Nucleus accumbens (tissue), 56 donors: Measurements from ENCODE around the gene NPAS2.
A peak's percentile ranks its signal among the peaks of the same experiment; 100 is the strongest.

ENCODE experiments used
- DNase-seq, 56 donors: peaks; one replicate each; lab custom pipeline; 2025; lab: John Stamatoyannopoulos, UW

Gene NPAS2

GRCh38 chr2:100902817-100903405 is 83.0 kb downstream of the NPAS2 start:
- DNase-seq: no peak

GRCh38 chr2:100903534-100904258 is 83.8 kb downstream of the NPAS2 start:
- no peak for DNase-seq

GRCh38 chr2:100905132-100905805 is 85.3 kb downstream of the NPAS2 start:
- DNase-seq: no peak

GRCh38 chr2:100906131-100906530 is 86.2 kb downstream of the NPAS2 start:
- no peak for DNase-seq

- no peak for DNase-seq
Observed at GRCh38 chr2:100906679-100907078, 86.7 kb downstream of the NPAS2 start.

GRCh38 chr2:100907832-100908231 is 87.9 kb downstream of the NPAS2 start:
- DNase-seq: no peak

GRCh38 chr2:100909534-100910081 is 89.7 kb downstream of the NPAS2 start:
- no peak for DNase-seq

- no peak for DNase-seq
Observed at GRCh38 chr2:100910111-100910510, 90.2 kb downstream of the NPAS2 start.

- DNase-seq: no peak
Observed at GRCh38 chr2:100919316-100919715, 99.4 kb downstream of the NPAS2 start.

- no peak for DNase-seq
Observed at GRCh38 chr2:100921685-100922161, 101.8 kb downstream of the NPAS2 start.

GRCh38 chr2:100923461-100924060 is 103.6 kb downstream of the NPAS2 start:
- no peak for DNase-seq

GRCh38 chr2:100924122-100924519 is 104.2 kb downstream of the NPAS2 start:
- DNase-seq: no peak

GRCh38 chr2:100924520-100925451 is 104.8 kb downstream of the NPAS2 start:
- peak in 5 of 56 donors; percentile 14 to 63 (median 51) for DNase-seq

- no peak for DNase-seq
Observed at GRCh38 chr2:100928235-100928634, 108.3 kb downstream of the NPAS2 start.

- DNase-seq: no peak
Observed at GRCh38 chr2:100929147-100929546, 109.2 kb downstream of the NPAS2 start.

GRCh38 chr2:100934504-100935371 is 114.8 kb downstream of the NPAS2 start:
- DNase-seq: no peak

- DNase-seq: no peak
Observed at GRCh38 chr2:100935372-100935752, 115.4 kb downstream of the NPAS2 start.

- no peak for DNase-seq
Observed at GRCh38 chr2:100936070-100936741, 116.3 kb downstream of the NPAS2 start.
